ENCODE data around the gene ANKLE2.

ANKLE2 gene

GRCh38 chr12:132731574-132731973 is 30.1 kb downstream of the ANKLE2 start:
- no peak for DNase-seq (ENCODE audit: extremely low spot score)
- ChIA-PET POLR2A (interaction anchor here (0.9 kb wide), 1 partner anchor 21 kb away, joined by 3 read pairs; the partner anchor contains the start of gene PGAM5), CTCF (no interaction called here)
- TF ChIP-seq CTBP1 (IDR thresholded peaks at IDR 0.05; ENCODE audit: borderline replicate concordance) (no peak), FOXA1 (IDR thresholded peaks at IDR 0.05) (no peak), PKNOX1 (IDR thresholded peaks at IDR 0.05) (no peak), SUZ12 (IDR thresholded peaks at IDR 0.05) (no peak), HDGF (IDR thresholded peaks at IDR 0.05; ENCODE audit: borderline replicate concordance) (no peak), ARNT (IDR thresholded peaks at IDR 0.05) (no peak), ELF4 (IDR thresholded peaks at IDR 0.05) (no peak), TARDBP (IDR thresholded peaks at IDR 0.05) (no peak), L3MBTL2 (conservative IDR thresholded peaks at IDR 0.05) (no peak), NFRKB (IDR thresholded peaks at IDR 0.05) (no peak), ZNF384 (IDR thresholded peaks at IDR 0.05) (no peak), SP1 (IDR thresholded peaks at IDR 0.05) (no peak), BHLHE40 (IDR thresholded peaks at IDR 0.05; ENCODE audit: borderline replicate concordance) (no peak), FOXK2 (IDR thresholded peaks at IDR 0.05) (no peak), FOXM1 (IDR thresholded peaks at IDR 0.05; ENCODE audit: borderline replicate concordance) (no peak)

- DNase-seq (ENCODE audit: extremely low spot score), result no peak
- POLR2A ChIA-PET, result interaction anchor here (0.9 kb wide), 1 partner anchor 11 kb away, joined by 3 read pairs; no protein-coding TSS in a partner anchor
- CTCF ChIA-PET, result no interaction called here
- TF ChIP-seq FOXA1 (IDR thresholded peaks at IDR 0.05) (no peak), FOXM1 (IDR thresholded peaks at IDR 0.05; ENCODE audit: borderline replicate concordance) (no peak), ELF4 (IDR thresholded peaks at IDR 0.05) (no peak), BHLHE40 (IDR thresholded peaks at IDR 0.05; ENCODE audit: borderline replicate concordance) (no peak)
These were observed 31.3 kb downstream of the ANKLE2 start for GRCh38 chr12:132730353-132730752.

GRCh38 chr12:132729541-132730320 is 31.9 kb downstream of the ANKLE2 start:
- POLR2A ChIA-PET, result no interaction called here
- TF ChIP-seq CTBP1 (IDR thresholded peaks at IDR 0.05; ENCODE audit: borderline replicate concordance) (no peak), ARNT (IDR thresholded peaks at IDR 0.05) (no peak), HDGF (IDR thresholded peaks at IDR 0.05; ENCODE audit: borderline replicate concordance) (no peak), L3MBTL2 (conservative IDR thresholded peaks at IDR 0.05) (no peak), ZNF384 (IDR thresholded peaks at IDR 0.05) (no peak), PKNOX1 (IDR thresholded peaks at IDR 0.05) (no peak), NFRKB (IDR thresholded peaks at IDR 0.05) (no peak), FOXA1 (IDR thresholded peaks at IDR 0.05) (no peak), FOXK2 (IDR thresholded peaks at IDR 0.05) (no peak), LEF1 (IDR thresholded peaks at IDR 0.05; ENCODE audit: borderline replicate concordance) (no peak), ELF4 (IDR thresholded peaks at IDR 0.05) (no peak), SP1 (IDR thresholded peaks at IDR 0.05) (no peak)
- no peak for DNase-seq (ENCODE audit: extremely low spot score)
- CTCF ChIA-PET, result no interaction called here

GRCh38 chr12:132728502-132728901 is 33.1 kb downstream of the ANKLE2 start:
- CTCF ChIA-PET, result no interaction called here

GRCh38 chr12:132727091-132727794 is 34.4 kb downstream of the ANKLE2 start:
- POLR2A ChIA-PET, result no interaction called here
- TF ChIP-seq ELF4 (IDR thresholded peaks at IDR 0.05) (no peak), FOXA1 (IDR thresholded peaks at IDR 0.05) (no peak), ZNF384 (IDR thresholded peaks at IDR 0.05) (no peak), L3MBTL2 (conservative IDR thresholded peaks at IDR 0.05) (no peak), CTBP1 (IDR thresholded peaks at IDR 0.05; ENCODE audit: borderline replicate concordance) (no peak), TARDBP (IDR thresholded peaks at IDR 0.05) (no peak), LEF1 (IDR thresholded peaks at IDR 0.05; ENCODE audit: borderline replicate concordance) (no peak), SP1 (IDR thresholded peaks at IDR 0.05) (no peak), BHLHE40 (IDR thresholded peaks at IDR 0.05; ENCODE audit: borderline replicate concordance) (no peak), FOXM1 (IDR thresholded peaks at IDR 0.05; ENCODE audit: borderline replicate concordance) (no peak), FOXK2 (IDR thresholded peaks at IDR 0.05) (no peak), PKNOX1 (IDR thresholded peaks at IDR 0.05) (no peak), NFRKB (IDR thresholded peaks at IDR 0.05) (no peak)
- CTCF ChIA-PET, result no interaction called here
- DNase-seq (ENCODE audit: extremely low spot score), result no peak

More at GRCh38 chr12:132728502-132728901, 33.1 kb downstream of the ANKLE2 start:
- no peak for TF ChIP-seq FOXA1 (IDR thresholded peaks at IDR 0.05)
- TF ChIP-seq BHLHE40 (IDR thresholded peaks at IDR 0.05; ENCODE audit: borderline replicate concordance), result no peak
- TF ChIP-seq FOXM1 (IDR thresholded peaks at IDR 0.05; ENCODE audit: borderline replicate concordance), result no peak
- no peak for TF ChIP-seq NFRKB (IDR thresholded peaks at IDR 0.05)
- TF ChIP-seq ARNT (IDR thresholded peaks at IDR 0.05), result no peak
- TF ChIP-seq CTBP1 (IDR thresholded peaks at IDR 0.05; ENCODE audit: borderline replicate concordance), result no peak
- TF ChIP-seq LEF1 (IDR thresholded peaks at IDR 0.05; ENCODE audit: borderline replicate concordance), result no peak
- no peak for TF ChIP-seq L3MBTL2 (conservative IDR thresholded peaks at IDR 0.05)
- no peak for TF ChIP-seq ELF4 (IDR thresholded peaks at IDR 0.05)
- no peak for TF ChIP-seq PKNOX1 (IDR thresholded peaks at IDR 0.05)
- no peak for TF ChIP-seq HDGF (IDR thresholded peaks at IDR 0.05; ENCODE audit: borderline replicate concordance)
- TF ChIP-seq SP1 (IDR thresholded peaks at IDR 0.05), result no peak
- no peak for TF ChIP-seq ZNF384 (IDR thresholded peaks at IDR 0.05)
- TF ChIP-seq TARDBP (IDR thresholded peaks at IDR 0.05), result no peak
- no peak for TF ChIP-seq SUZ12 (IDR thresholded peaks at IDR 0.05)
- no peak for TF ChIP-seq FOXK2 (IDR thresholded peaks at IDR 0.05)
- POLR2A ChIA-PET, result no interaction called here
- DNase-seq (ENCODE audit: extremely low spot score), result no peak
